Stomach (tissue), 4 donors: ENCODE measurements around the gene TPD52L1.

Experiments
- POLR2A ChIP-seq, 4 donors: fragments of 450-650 bp; IDR thresholded peaks; one replicate each; pipeline ENCODE4 v1.6.1; 2016; ENCODE audit warnings: antibody characterized with exemption in 4 of 4, control low read depth in 2 of 4, mild to moderate bottlenecking in 1 of 4, moderate library complexity in 1 of 4
- POLR2AphosphoS5 ChIP-seq, 3 donors: sonication (generic); formaldehyde crosslinking; IDR thresholded peaks; one replicate each; pipeline ENCODE4 v1.6.1; 2016; ENCODE audit warnings: antibody characterized with exemption in 3 of 3
- TF ChIP-seq, protein P1 (sequence below), 7 experiments: fragments of 450-650 bp in 4 of 7; fragments of 200-600 bp in 3 of 7; sonication (generic) in 3 of 7; IDR thresholded peaks; one replicate each; pipeline ENCODE4 v1.5.1; 2016 to 2019; ENCODE audit warnings: antibody characterized with exemption in 7 of 7, control low read depth in 2 of 7, mild to moderate bottlenecking in 1 of 7

GRCh38 chr6:125155344-125155743 lies 1.8 kb downstream of the TPD52L1 start:
- TF ChIP-seq, protein P1, sequence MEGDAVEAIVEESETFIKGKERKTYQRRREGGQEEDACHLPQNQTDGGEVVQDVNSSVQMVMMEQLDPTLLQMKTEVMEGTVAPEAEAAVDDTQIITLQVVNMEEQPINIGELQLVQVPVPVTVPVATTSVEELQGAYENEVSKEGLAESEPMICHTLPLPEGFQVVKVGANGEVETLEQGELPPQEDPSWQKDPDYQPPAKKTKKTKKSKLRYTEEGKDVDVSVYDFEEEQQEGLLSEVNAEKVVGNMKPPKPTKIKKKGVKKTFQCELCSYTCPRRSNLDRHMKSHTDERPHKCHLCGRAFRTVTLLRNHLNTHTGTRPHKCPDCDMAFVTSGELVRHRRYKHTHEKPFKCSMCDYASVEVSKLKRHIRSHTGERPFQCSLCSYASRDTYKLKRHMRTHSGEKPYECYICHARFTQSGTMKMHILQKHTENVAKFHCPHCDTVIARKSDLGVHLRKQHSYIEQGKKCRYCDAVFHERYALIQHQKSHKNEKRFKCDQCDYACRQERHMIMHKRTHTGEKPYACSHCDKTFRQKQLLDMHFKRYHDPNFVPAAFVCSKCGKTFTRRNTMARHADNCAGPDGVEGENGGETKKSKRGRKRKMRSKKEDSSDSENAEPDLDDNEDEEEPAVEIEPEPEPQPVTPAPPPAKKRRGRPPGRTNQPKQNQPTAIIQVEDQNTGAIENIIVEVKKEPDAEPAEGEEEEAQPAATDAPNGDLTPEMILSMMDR (IDR thresholded peaks at IDR 0.05) = no peak
- no peak for TF ChIP-seq POLR2A (IDR thresholded peaks at IDR 0.05)
- no peak for TF ChIP-seq POLR2AphosphoS5 (IDR thresholded peaks at IDR 0.05)
